GM10248 (cell line): ENCODE data around the gene PHLDB3.
"Not testable (repeated sequence)": the region's sequence is repeated elsewhere in the genome, so short reads cannot be mapped to it uniquely, and the experiment has no call there.

ENCODE experiments used
- CTCF ChIA-PET: fragments of 300-600 bp; sonication (Branson Sonifier 250); formaldehyde crosslinking; extraction: SDS; loops from one replicate; lab custom pipeline; 2021; ENCODE audit warnings: antibody characterized with exemption; lab: Yijun Ruan, JAX
- POLR2A ChIA-PET: fragments of 350-650 bp; sonication (Branson Sonifier 250); formaldehyde crosslinking; extraction: SDS; loops from one replicate; lab custom pipeline; 2020; ENCODE audit warnings: antibody characterized with exemption; lab: Yijun Ruan, JAX
- DNase-seq: peaks from one replicate; pipeline ENCODE4 v3.0.0; 2012; ENCODE audit errors: extremely low spot score
- TF ChIP-seq, protein P1 (sequence below): IDR thresholded peaks from 2 replicates; pipeline ENCODE4 v1.5.1; 2012; ENCODE audit warnings: mild to moderate bottlenecking, low read depth; ENCODE audit errors: extremely low read depth, missing control alignments, control extremely low read depth

The PHLDB3 gene

DNA sequence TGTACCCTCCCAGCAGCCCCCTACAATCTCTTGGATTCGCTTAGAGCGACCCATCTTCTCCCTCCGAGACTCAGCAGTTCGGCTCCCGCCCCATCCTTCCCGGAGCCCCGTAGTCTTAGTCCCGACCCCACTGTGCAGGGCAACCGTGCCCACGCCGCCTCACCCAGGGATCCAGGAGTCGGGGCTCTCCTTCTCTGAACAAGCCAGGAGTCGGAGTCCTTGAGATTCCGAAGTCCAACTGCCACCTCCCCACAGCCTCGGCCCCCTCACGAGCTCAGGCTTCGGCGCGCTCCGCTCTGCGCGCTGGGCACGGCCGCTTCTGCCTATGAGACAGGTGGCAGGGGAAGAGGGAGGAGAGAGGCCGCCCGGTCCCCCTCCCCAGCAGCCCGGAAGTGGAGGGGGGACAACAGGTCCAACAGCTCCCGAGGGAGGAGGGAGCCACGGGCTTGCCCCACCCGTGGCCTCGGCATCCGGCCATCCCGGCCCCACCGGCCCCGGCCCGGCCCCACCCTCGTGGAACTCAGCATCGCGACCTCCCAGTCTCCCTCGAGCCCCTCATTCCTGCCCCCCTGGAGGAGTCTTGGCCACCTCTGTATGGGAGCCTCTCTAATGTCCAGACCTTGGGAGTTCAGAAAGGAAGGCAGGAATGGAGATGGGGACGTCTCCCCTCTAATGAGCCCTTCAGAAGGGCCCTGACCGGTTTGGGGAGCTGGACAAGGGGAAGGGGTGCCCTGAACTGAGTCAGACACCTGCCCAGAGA, at the start of gene PHLDB3:
TSS of gene PHLDB3 (minus strand) at position 321 of the 760 bp plus-strand sequence. CDS start 628 bp downstream, outside the sequence.
- TF ChIP-seq, protein P1, sequence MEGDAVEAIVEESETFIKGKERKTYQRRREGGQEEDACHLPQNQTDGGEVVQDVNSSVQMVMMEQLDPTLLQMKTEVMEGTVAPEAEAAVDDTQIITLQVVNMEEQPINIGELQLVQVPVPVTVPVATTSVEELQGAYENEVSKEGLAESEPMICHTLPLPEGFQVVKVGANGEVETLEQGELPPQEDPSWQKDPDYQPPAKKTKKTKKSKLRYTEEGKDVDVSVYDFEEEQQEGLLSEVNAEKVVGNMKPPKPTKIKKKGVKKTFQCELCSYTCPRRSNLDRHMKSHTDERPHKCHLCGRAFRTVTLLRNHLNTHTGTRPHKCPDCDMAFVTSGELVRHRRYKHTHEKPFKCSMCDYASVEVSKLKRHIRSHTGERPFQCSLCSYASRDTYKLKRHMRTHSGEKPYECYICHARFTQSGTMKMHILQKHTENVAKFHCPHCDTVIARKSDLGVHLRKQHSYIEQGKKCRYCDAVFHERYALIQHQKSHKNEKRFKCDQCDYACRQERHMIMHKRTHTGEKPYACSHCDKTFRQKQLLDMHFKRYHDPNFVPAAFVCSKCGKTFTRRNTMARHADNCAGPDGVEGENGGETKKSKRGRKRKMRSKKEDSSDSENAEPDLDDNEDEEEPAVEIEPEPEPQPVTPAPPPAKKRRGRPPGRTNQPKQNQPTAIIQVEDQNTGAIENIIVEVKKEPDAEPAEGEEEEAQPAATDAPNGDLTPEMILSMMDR = no peak
- no peak for DNase-seq
- CTCF ChIA-PET = interaction anchor here (1.0 to 3.8 kb wide), 16 partner anchors 9 to 95 kb away, joined by 3 to 22 read pairs (median 5); partner anchors contain the start of gene ETHE1
- POLR2A ChIA-PET = interaction anchor here (0.7 to 1.0 kb wide), 2 partner anchors 28 to 41 kb away, joined by 3 read pairs; partner anchors contain the start of gene ZNF575

DNA sequence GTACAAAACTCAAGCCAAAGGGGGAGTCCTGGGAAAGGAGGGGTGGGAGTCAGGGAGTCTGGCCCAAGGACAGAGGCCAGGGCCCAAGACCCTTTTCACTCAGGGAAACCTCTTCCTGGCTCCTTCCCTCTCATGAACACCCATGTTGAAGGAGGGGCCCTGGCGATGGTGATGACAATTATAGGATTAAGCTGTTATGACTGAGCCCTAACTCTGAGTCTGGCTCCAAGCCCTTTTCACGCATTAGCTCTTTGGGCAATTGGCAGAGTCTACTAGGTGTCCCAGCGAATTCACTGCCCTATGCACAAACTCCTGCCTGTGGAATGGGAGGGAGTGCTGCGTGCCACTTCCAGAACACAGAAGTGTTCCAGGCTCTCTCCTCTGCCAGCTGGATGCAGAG, 49.1 kb upstream of the PHLDB3 start:
- TF ChIP-seq, protein P1 = no peak
- ChIA-PET POLR2A (no interaction called here), CTCF (interaction anchor here (3.1 to 9.5 kb wide), 4 partner anchors 18 to 41 kb away, joined by 13 to 97 read pairs (median 70); partner anchors contain the start of genes IRGQ, PINLYP, XRCC1 and ZNF575)
- no peak for DNase-seq

DNA sequence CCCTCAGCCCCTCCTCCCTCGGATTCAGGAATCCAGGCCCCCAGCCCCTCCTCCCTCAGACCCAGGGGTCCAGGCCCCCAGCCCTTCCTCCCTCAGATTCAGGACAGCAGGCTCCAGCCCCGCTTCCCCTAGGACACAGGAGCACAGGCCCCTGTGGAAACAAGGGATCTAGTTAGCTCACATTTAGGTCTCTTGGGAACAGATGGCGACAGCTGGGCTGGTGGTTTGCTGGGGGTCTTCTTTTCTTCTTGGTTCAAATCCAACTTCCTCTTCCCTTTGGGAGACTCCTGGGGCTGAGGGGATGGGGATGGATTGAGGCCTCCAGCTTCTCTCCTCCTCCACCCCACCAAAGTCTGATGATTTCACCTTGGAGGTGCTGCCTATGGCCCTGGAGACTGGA, 48.1 kb upstream of the PHLDB3 start:
- no peak for DNase-seq
- TF ChIP-seq, protein P1 = no peak
- ChIA-PET POLR2A (no interaction called here), CTCF (interaction anchor here (5.2 to 9.5 kb wide), 3 partner anchors 17 to 42 kb away, joined by 60 to 97 read pairs (median 79); partner anchors contain the start of genes IRGQ, PINLYP, XRCC1 and ZNF575)

DNA sequence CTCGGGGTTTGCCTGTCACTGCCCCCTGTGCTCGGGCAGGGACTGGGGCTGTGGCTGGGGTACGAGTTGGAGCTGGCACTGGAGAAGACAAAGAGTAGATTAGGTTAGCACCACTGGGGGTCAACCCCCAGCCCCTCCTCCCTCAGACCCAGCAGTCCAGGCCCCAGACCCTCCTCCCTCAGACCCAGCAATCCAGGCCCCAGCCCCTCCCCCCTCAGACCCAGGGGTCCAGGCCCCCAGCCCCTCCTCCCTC, 47.6 kb upstream of the PHLDB3 start:
- POLR2A ChIA-PET = no interaction called here
- TF ChIP-seq, protein P1 = no peak
- no peak for DNase-seq
- CTCF ChIA-PET = interaction anchor here (5.2 to 9.5 kb wide), 3 partner anchors 17 to 43 kb away, joined by 60 to 97 read pairs (median 79); partner anchors contain the start of genes IRGQ, PINLYP, XRCC1 and ZNF575

DNA sequence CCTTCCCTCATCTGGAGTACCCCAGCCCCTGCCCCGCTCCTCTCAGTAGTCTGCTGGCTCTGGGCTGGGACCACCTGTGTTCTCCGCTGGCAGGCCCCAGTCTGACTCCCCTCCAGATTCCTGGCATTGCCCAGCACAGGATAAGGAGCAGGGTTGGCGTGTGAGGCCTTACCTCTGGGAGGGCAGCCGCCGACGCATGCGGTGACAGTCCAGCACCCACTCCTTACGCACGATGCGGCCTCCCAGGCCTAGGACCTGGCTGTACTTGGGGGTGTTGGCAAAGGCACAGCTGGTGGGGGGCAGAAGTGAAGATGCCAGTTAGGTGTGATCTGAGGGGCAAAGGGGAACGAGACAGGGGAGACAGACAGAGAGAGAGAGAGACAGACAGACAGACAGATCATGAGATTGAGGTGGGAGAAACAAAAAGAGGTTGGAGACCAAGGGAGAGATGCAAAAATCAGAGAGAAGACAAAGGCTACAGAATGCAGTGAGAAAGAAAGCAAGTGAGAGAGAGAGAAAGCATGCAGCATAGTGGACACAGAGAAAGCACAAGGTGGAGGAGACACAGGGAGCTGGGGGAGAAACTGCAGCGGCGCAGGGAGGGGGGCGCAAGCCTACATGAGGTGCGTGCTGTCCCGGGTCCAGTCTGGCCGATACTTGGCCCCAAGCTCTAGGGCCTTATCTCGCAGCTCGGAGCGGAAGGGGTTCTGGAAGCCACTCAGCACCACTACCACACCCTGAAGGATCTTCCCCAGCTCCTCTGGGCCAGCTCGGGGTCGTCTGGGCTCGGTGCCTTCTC, 47.1 kb upstream of the PHLDB3 start:
- DNase-seq = no peak
- CTCF ChIA-PET = interaction anchor here (5.2 to 7.5 kb wide), 2 partner anchors 16 to 43 kb away, joined by 60 to 79 read pairs; partner anchors contain the start of genes IRGQ, ZNF575 and ZNF576

DNA sequence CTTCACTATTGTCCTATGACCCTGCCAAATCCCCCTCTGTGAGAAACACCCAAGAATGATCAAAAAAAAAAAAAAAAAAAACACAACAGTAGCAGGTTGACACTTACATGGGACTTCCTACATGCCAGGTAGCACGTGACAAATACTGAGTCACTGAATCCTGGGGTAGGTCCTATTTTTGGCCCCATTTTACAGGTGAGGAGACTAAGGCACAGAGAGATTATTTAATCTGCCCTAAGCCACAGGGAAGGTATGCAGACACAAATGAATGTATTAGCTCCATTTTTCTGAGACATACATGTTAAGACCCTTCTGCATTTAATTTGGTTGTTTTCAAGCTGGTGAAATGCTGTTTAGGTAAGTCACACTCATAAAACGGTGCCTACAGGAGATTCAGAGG, 44.2 kb upstream of the PHLDB3 start:
- DNase-seq = no peak
- ChIA-PET POLR2A (no interaction called here), CTCF (interaction anchor here (1.5 kb wide), 1 partner anchor 16 kb away, joined by 4 read pairs; the partner anchor contains the start of gene ZNF575)
- TF ChIP-seq, protein P1 = no peak

More for the DNA sequence above, 47.1 kb upstream of the PHLDB3 start:
- TF ChIP-seq, protein P1 = no peak
- POLR2A ChIA-PET = no interaction called here

DNA sequence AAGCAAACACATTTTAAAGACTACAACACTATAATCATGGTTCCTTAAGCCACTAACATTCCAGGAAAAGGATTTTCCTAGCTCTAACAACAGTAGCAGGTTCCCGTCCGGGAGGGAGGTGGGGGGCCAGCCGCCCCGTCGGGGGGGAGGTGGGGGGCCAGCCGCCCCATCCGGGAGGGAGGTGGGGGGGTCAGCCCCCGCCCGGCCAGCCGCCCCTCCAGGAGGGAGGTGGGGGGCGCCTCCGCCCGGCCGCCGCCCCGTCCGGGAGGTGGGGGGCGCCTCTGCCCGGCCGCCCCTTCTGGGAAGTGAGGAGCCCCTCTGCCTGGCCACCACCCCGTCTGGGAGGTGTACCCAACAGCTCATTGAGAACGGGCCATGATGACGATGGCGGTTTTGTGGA, 43.4 kb upstream of the PHLDB3 start:
- CTCF ChIA-PET, POLR2A ChIA-PET, DNase-seq: not testable (repeated sequence)
